Measurements from ENCODE around the gene IRS1. TPM values are rescaled to one million over a fixed set of nuclear protein-coding genes. Genes with fewer than 3 reads are reported as not detected.

The IRS1 gene
- total RNA-seq, 1 donor from 2014 or later: 4.8 TPM

DNA sequence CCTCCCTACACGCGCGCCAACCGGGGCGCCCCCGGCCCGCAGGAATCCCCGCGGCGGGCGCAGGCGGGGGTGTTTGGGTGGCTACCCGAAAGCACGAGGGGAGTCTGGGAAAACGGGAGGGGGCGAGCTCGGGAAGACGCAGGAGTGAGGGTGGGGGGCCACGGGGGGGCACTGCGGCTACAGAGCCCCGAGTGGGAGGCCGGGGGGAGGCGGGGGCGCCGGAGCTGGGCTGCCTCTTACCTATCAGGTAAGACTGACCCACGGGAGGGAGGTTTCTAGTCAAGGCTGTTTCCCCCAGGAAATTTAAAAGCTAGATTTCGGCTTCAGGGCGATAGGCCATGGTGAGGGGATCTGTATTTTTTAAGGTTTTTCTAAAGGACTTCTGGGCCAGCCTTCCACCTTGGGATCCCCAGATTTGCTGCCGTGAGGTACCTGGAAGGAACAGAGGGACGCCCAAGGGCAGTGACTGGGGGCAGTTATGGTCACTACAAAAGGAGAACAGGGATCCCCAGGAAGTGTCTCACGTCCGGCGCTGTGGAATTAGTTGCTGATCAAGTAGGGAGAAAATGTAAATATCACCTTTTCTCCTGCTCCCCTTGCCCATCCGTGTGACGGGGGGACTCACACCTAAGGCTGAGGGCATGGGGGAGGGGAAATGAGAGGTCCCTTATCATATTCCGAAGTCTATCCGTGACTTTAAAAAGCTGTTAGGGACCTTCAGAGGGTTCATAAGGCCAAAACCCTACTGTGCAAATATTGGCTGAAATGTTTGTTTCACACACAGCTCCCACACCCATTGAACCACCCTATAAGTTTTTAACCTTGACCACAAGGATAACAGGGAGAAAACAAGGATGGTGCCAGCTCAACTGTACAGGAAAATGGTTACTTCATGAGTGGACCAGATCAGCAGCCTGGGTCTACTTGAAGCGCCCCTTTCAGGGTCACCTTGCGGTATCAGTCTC is 638 bp upstream of the IRS1 start:
- Mint-ChIP-seq H3K36me3 (ENCODE audit: low read depth) (peaks cover 1% of the 10 kb centered on the region), H3K27me3 (peaks cover 14% of the 10 kb centered on the region), H3K27ac (peak overlapping the region; percentile 72), H3K4me3 (peak overlapping the region; percentile 81), H3K4me1 (peaks cover 26% of the 10 kb centered on the region), H3K9me3 (no peaks in the 10 kb centered on the region)
- intact Hi-C loops (cut with micrococcal nuclease): loop anchor here (1.0 to 10.0 kb wide), 11 partner anchors 9 to 1131 kb away; partner anchors contain the start of gene MFF
- no peak for DNase-seq

DNA sequence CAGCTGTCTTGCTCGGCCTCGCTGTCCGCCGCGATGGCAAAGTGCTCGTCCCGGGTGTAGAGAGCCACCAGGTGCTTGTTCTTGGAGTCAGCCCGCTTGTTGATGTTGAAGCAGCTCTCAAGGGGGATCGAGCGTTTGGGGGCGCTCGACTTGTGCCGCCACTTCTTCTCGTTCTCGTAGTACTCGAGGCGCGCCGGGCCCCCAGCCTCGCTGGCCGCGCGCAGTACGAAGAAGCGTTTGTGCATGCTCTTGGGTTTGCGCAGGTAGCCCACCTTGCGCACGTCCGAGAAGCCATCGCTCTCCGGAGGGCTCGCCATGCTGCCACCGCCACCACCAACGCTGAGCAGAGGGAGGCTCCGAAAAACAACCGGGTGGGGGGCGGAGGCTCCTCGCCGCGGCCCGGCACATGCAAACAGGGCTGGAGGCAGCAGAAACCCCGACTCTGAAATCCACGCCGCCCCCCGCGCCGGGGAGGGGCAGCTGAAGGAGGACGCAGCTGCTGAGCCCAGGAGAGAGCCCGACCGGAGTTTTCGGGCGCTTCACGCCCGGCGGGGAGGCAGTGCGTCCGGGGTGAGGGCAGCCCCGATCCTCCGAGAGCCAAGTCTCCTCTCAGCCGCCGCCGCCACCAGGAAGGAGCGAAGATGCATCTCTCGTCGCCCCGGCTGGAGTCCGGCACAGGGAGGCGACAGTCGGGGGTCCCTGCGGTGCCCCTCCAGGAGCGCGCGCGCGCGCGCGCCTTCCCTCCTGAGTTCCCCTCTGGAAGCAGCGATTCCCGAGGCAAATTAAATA is 1.0 kb downstream of the IRS1 start:
- H3K4me3 Mint-ChIP-seq: peak overlapping the region; percentile 81
- intact Hi-C loops (cut with micrococcal nuclease): loop anchor here (1.0 to 10.0 kb wide), 5 partner anchors 7 to 666 kb away; partner anchors contain the start of gene MFF
- peak overlapping the region; percentile 72 for H3K27ac Mint-ChIP-seq
- peak; percentile 84 for DNase-seq
- peaks cover 5% of the 10 kb centered on the region for H3K27me3 Mint-ChIP-seq
- peaks cover 4% of the 10 kb centered on the region for H3K36me3 Mint-ChIP-seq (ENCODE audit: low read depth)
- H3K4me1 Mint-ChIP-seq: peaks cover 38% of the 10 kb centered on the region
- no peaks in the 10 kb centered on the region for H3K9me3 Mint-ChIP-seq

DNA sequence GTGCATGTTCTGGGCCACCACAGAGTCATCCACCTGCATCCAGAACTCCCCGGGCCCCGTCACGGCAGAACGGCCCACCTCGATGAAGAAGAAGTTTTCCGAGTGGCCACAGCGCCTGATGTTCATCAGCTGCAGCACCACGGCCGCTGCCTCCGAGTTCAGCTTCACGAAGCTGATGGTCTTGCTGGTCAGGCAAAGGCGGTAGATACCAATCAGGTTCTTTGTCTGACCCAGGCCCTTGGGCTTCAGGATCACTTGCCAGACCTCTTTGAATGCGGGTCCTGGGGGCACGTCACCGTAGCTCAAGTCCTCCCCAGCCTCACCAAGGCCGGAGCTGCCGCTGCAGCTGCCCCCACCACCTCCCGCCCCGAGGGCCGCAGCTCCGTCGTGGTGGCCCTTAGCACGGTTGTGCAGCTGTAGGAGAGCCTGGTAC is 1.6 kb downstream of the IRS1 start:
- H3K4me1 Mint-ChIP-seq: peaks cover 42% of the 10 kb centered on the region

GRCh38 chr2:226797289-226797988 is 2.2 kb downstream of the IRS1 start:
- no peaks in the 10 kb centered on the region for H3K27me3 Mint-ChIP-seq
- intact Hi-C loops (cut with micrococcal nuclease): loop anchor here (10.0 kb wide), 2 partner anchors 527 to 667 kb away; partner anchors contain the start of gene MFF
- no peaks in the 10 kb centered on the region for H3K9me3 Mint-ChIP-seq
- H3K4me3 Mint-ChIP-seq: peak overlapping the region; percentile 81
- no peak for DNase-seq
- H3K4me1 Mint-ChIP-seq: peaks cover 42% of the 10 kb centered on the region
- H3K36me3 Mint-ChIP-seq (ENCODE audit: low read depth): peaks cover 4% of the 10 kb centered on the region
- H3K27ac Mint-ChIP-seq: no peak overlapping the region

More for the DNA sequence above, 1.6 kb downstream of the IRS1 start:
- H3K36me3 Mint-ChIP-seq (ENCODE audit: low read depth): peaks cover 4% of the 10 kb centered on the region
- H3K4me3 Mint-ChIP-seq: peak overlapping the region; percentile 81
- intact Hi-C loops (cut with micrococcal nuclease): loop anchor here (2.0 to 10.0 kb wide), 3 partner anchors 145 to 667 kb away; partner anchors contain the start of gene MFF
- H3K27ac Mint-ChIP-seq: no peak overlapping the region
- peaks cover under 1% of the 10 kb centered on the region for H3K27me3 Mint-ChIP-seq
- no peaks in the 10 kb centered on the region for H3K9me3 Mint-ChIP-seq
- no peak for DNase-seq

- H3K4me1 Mint-ChIP-seq: peaks cover 46% of the 10 kb centered on the region
- peaks cover 4% of the 10 kb centered on the region for H3K36me3 Mint-ChIP-seq (ENCODE audit: low read depth)
- H3K4me3 Mint-ChIP-seq: peak overlapping the region; percentile 81
These were observed 2.8 kb downstream of the IRS1 start for GRCh38 chr2:226796840-226797288.

GRCh38 chr2:226796012-226796839 is 3.4 kb downstream of the IRS1 start:
- no peak overlapping the region for H3K27ac Mint-ChIP-seq
- no peaks in the 10 kb centered on the region for H3K27me3 Mint-ChIP-seq
- no peak overlapping the region for H3K4me3 Mint-ChIP-seq
- DNase-seq: no peak
- no peaks in the 10 kb centered on the region for H3K9me3 Mint-ChIP-seq
- H3K4me1 Mint-ChIP-seq: peaks cover 43% of the 10 kb centered on the region
- peaks cover 4% of the 10 kb centered on the region for H3K36me3 Mint-ChIP-seq (ENCODE audit: low read depth)
- intact Hi-C loops (cut with micrococcal nuclease): loop anchor here (10.0 kb wide), 2 partner anchors 529 to 669 kb away; partner anchors contain the start of gene MFF

More at GRCh38 chr2:226796840-226797288, 2.8 kb downstream of the IRS1 start:
- peak; percentile 65 for DNase-seq
- no peaks in the 10 kb centered on the region for H3K9me3 Mint-ChIP-seq
- H3K27me3 Mint-ChIP-seq: no peaks in the 10 kb centered on the region
- H3K27ac Mint-ChIP-seq: no peak overlapping the region
- intact Hi-C loops (cut with micrococcal nuclease): loop anchor here (10.0 kb wide), 2 partner anchors 528 to 668 kb away; partner anchors contain the start of gene MFF

- intact Hi-C loops (cut with micrococcal nuclease): loop anchor here (10.0 kb wide), 2 partner anchors 529 to 669 kb away; partner anchors contain the start of gene MFF
- H3K4me1 Mint-ChIP-seq: peaks cover 42% of the 10 kb centered on the region
- no peak for DNase-seq
These were observed 4.2 kb downstream of the IRS1 start for GRCh38 chr2:226795281-226796011.

DNA sequence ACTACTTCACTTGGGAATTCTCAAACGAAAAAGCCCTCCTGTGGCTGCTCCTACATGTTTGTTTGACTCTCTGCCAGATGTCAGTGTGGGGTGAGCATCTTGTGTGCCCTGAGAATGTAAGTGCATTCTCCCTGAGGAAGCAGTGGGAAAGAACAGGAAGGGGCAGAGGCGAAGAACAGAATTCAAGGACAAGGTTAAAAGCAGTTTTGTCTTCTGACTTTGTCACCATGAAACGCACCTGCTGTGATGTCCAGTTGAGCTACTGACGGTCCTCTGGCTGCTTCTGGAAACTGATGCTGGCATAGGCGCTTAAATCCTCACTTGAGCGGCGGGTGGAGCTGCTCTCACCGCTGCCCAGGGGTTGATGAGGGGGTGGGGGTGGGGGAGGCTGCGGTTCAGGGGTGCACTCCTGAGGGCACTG is 4.9 kb downstream of the IRS1 start:
- peak overlapping the region; percentile 44 for H3K4me3 Mint-ChIP-seq
- intact Hi-C loops (cut with micrococcal nuclease): loop anchor here (5.0 to 10.0 kb wide), 4 partner anchors 77 to 670 kb away; partner anchors contain the start of gene MFF

More at GRCh38 chr2:226795281-226796011, 4.2 kb downstream of the IRS1 start:
- Mint-ChIP-seq H3K27me3 (no peaks in the 10 kb centered on the region), H3K27ac (no peak overlapping the region), H3K9me3 (no peaks in the 10 kb centered on the region), H3K36me3 (ENCODE audit: low read depth) (peaks cover 4% of the 10 kb centered on the region), H3K4me3 (no peak overlapping the region)

DNA sequence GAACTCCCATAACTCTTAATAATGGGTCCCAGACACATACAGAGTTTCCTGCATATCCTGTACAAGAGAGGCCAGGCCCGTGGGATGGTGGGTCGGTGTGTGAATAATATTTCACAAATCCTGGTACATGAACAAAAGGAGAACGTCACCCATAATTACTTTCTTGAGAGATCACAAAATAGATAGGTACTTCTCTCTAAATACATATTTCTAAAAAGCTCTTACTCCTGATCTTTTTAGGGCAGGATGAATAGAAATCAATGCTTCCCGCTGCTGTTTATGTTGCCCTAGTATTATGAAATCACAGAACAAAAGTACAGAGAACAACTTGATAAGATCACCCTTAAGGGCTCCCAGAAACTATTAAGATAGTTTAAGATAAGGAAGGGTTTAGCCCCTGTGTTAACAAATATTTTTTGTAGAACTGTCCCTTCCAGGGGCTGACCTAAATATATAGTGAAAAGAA is 5.4 kb downstream of the IRS1 start:
- Mint-ChIP-seq H3K27ac (no peak overlapping the region), H3K9me3 (no peaks in the 10 kb centered on the region), H3K27me3 (no peaks in the 10 kb centered on the region), H3K4me3 (peak overlapping the region; percentile 44), H3K36me3 (ENCODE audit: low read depth) (peaks cover 6% of the 10 kb centered on the region), H3K4me1 (peaks cover 46% of the 10 kb centered on the region)
- no peak for DNase-seq
- intact Hi-C loops (cut with micrococcal nuclease): loop anchor here (5.0 to 10.0 kb wide), 4 partner anchors 77 to 671 kb away; partner anchors contain the start of gene MFF

More for the DNA sequence above, 4.9 kb downstream of the IRS1 start:
- Mint-ChIP-seq H3K36me3 (ENCODE audit: low read depth) (peaks cover 4% of the 10 kb centered on the region), H3K27ac (no peak overlapping the region), H3K27me3 (no peaks in the 10 kb centered on the region), H3K4me1 (peaks cover 42% of the 10 kb centered on the region), H3K9me3 (no peaks in the 10 kb centered on the region)
- DNase-seq: no peak

DNA sequence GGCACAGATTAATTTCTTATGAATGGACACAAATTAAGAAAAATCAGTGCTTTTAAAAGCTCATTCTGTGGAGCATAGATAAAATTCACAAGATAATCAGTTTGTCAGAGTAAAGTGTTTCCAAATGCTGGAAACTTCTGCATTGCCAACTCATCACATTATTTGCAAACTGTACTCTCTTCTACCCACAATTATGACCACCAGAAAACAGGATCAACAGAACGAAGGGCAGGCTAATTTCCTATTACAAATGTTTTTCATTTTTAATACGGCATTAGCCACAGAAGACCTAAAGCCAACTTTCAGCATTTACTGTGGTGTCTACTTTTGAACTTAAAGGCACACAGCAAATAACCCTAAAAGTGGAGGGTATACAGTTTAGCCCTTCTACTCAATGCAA is 6.0 kb downstream of the IRS1 start:
- H3K27me3 Mint-ChIP-seq: no peaks in the 10 kb centered on the region
- peaks cover 6% of the 10 kb centered on the region for H3K36me3 Mint-ChIP-seq (ENCODE audit: low read depth)
- H3K4me3 Mint-ChIP-seq: peak overlapping the region; percentile 13
- no peaks in the 10 kb centered on the region for H3K9me3 Mint-ChIP-seq
- intact Hi-C loops (cut with micrococcal nuclease): loop anchor here (5.0 to 10.0 kb wide), 4 partner anchors 76 to 671 kb away; partner anchors contain the start of gene MFF
- DNase-seq: no peak
- no peak overlapping the region for H3K27ac Mint-ChIP-seq
- H3K4me1 Mint-ChIP-seq: peaks cover 49% of the 10 kb centered on the region

DNA sequence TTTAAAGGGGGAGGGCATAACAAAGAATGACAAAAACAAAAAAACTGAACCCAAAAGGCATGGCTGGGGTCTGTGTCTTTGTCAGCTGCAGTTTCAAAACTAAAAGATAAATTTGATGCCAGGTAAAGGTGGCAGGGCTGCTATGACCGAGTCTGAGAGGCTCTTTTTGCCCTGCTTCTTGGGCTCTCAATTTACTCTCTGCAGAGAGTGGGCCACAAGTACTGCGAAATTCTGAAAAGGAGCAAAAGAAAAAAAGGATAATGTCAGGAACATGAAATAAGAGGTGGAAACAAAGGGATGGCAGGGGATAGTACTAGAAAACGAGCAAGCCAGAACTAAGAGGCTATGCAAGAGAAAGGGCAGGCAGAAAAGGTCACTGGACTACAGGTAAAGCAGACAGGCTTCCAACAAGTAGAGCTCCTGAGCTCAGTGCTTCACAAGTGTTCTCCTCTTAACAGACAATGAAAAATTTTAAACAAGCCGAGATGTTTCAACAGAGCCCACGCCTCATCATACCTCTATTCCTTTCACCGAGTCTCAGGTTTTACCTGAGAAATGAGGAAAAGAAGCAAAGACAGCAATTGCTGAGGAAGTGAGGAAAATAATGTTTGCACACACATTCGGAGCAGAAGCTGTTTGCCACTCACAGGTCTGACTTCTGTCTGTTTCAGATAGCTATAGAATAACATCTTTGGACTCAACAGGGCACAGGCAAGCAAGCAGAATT is 7.3 kb downstream of the IRS1 start:
- Mint-ChIP-seq H3K4me1 (peaks cover 48% of the 10 kb centered on the region), H3K27me3 (no peaks in the 10 kb centered on the region), H3K36me3 (ENCODE audit: low read depth) (peaks cover 8% of the 10 kb centered on the region), H3K27ac (peak overlapping the region; percentile 66), H3K4me3 (peak overlapping the region; percentile 66), H3K9me3 (peaks cover 2% of the 10 kb centered on the region)
- intact Hi-C loops (cut with micrococcal nuclease): loop anchor here (5.0 to 10.0 kb wide), 4 partner anchors 75 to 672 kb away; partner anchors contain the start of gene MFF
- no peak for DNase-seq
